ENCODE measurements around the gene SHB.

DNA sequence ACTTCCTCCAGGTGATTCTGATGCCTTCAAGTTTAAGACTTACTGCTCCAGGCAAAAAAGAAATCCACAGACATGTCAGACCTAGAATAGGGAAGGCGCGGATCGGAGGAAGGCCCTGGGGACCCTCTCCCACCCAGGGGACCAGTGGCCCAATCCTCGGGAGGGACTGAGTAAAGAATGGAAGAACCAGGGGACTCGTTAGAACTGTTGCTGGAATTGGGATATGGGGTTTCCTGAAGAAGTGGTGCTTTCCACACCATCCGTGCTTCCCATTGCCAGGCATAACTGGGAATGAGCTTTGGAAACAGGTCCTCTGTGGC, 101.3 kb downstream of the SHB start:
- TF ChIP-seq CTCF (optimal IDR thresholded peaks at IDR 0.05 in 1 of 3, IDR thresholded peaks at IDR 0.05 in 1 of 3, conservative IDR thresholded peaks at IDR 0.05 in 1 of 3; ENCODE audit: extremely low read depth in 1 of 3, insufficient read depth in 2 of 3, low read length in 3 of 3): no peak
- no peak for TF ChIP-seq EZH2 (IDR thresholded peaks at IDR 0.05; ENCODE audit: low read length)
